HG02763 (cell line): ENCODE measurements around the gene CRISP2.
"Not testable (repeated sequence)": the region's sequence is repeated elsewhere in the genome, so short reads cannot be mapped to it uniquely, and the experiment has no call there.

Experiments
- ATAC-seq: cut with Tn5 transposase; IDR thresholded peaks from one replicate; pipeline ENCODE4 v1.9.1; 2021; ENCODE audit warnings: mild to moderate bottlenecking, moderate library complexity; ENCODE audit not compliant: unreplicated experiment

Gene CRISP2, protein sequence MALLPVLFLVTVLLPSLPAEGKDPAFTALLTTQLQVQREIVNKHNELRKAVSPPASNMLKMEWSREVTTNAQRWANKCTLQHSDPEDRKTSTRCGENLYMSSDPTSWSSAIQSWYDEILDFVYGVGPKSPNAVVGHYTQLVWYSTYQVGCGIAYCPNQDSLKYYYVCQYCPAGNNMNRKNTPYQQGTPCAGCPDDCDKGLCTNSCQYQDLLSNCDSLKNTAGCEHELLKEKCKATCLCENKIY

DNA sequence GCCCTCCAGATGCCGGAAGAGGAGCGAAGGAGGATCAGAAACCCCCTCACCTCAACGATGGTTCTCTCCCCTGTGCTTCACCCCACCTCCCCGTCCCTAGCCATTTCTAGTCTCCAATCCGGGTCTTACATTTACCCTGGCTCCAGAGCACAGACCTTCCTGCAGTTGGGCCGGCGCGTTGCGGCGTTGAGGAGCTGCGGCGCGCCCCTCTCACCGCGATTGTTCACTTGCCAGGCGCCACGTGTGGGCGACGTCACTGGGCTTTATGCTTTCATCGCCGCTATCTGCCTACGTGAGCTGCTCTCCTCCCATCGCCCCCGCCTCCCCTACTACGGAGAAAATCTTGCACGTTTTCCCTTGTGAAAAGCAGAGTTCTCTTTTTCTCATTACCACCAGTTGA is at the start of gene CRISP2:
Gene CRISP2 (minus strand): TSS at position 198 of the 400 bp plus-strand sequence. CDS start 4,347 bp downstream, outside the sequence.
- ATAC-seq = no peak

DNA sequence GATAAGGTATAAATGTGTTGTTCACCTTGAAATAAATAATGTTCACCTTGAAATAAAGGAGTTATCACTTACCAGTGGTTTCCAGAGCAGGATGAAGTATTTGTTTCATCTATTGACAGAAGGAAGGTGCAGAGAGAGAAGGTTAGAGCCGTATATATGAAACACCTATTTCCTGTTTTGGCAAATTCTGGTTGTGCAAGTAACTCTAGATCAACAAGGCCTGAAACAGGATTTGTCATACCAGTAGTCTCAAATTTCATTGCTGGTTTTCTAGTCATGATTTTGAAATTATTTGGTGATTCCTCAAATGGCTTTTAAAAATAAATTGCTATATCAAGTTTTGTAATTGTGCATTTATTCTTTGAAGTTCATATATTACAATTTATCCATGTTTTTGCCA is 30.9 kb upstream of the CRISP2 start, which contains the start of gene CRISP3:
Gene CRISP3 (minus strand): TSS at position 130 of the 400 bp plus-strand sequence. CDS start 21 bp downstream, at position 109.
- ATAC-seq = no peak

- ATAC-seq = no peak
These were observed 30.1 kb upstream of the CRISP2 start for GRCh38 chr6:49743429-49743828.

GRCh38 chr6:49739423-49739822 is 26.1 kb upstream of the CRISP2 start:
- no peak for ATAC-seq

- ATAC-seq = no peak
These were observed 22.7 kb upstream of the CRISP2 start for GRCh38 chr6:49736017-49736508.

DNA sequence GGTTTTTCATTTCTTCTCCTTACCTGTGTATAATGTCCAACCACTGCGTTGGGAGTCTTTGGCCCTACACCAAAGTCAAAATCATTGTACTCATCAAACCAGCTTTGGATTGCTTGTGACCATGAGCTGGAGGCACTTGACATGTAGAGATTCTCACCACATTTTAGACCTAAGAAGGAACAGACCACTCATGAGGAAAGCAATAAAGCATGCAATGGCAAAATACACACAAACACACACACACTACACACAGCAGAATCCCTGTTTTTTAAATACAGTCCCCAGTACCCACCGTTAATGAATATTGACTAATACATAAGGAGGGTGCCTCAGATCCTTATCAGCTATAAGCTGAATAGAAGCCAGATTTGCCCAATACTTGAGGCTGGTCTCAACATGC is 20.3 kb upstream of the CRISP2 start:
- ATAC-seq = no peak

DNA sequence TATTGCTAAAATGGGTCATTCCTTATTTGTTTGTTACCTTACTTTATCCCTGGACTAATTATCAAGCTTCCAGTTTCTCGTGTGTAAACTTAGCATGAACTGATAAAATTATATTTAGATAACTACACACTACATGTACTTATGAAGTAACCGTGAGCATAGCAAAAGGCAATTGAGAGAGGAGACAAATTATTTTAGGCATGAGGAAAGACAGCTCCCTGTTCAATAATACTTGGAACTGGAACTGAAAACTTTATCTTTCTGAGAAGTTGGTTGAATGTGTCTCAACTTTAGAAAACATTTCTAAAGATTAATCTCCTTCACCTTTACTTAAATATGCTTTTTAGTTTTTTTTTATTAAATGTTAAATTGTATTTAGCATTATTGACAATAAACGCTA is 19.4 kb upstream of the CRISP2 start:
- ATAC-seq = no peak

GRCh38 chr6:49730251-49730650 is 16.9 kb upstream of the CRISP2 start:
- no peak for ATAC-seq

- ATAC-seq = not testable (repeated sequence)
These were observed 10.6 kb upstream of the CRISP2 start for GRCh38 chr6:49723917-49724316.

GRCh38 chr6:49721297-49721696 is 8.0 kb upstream of the CRISP2 start:
- ATAC-seq = no peak

- ATAC-seq = no peak
These were observed 7.0 kb upstream of the CRISP2 start for GRCh38 chr6:49720372-49720771.

DNA sequence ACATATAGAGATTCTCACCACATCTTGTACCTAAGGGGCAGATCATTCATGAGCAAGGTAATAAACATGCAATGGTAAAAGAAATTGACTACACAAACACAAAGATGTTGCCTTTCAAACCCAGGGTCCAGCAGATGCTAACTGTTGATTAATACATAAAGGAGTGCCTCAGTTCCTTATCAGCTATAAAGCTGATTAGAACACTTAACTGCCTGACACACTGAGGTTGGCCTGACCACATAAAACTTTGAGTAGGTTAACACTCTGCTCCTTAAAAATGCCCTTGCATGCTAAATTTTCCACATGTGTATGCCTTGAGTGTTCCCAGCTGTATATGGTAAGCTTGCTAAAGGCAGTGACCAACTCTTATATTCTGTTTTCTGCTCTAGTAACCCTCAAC is 14.9 kb downstream of the CRISP2 start:
- no peak for ATAC-seq

DNA sequence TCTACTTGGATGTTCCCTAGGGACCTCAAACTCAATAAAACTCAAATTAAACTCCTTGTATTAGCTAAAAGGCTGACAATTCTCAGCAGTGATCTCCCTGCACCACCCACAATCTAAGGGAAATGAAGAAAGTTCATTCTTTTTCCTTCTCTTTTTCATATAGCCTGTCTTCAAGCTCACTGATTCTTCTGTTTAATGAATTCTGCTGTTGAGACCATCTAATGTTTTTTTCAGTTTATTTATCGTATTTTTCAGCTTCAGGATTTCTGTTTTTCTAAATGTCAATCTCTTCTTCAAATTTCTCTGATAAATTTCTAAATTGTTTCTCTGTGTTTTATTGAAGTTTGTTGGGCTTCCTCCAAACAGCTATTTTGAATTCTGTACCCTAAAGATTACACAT is 19.8 kb downstream of the CRISP2 start:
- ATAC-seq = no peak

DNA sequence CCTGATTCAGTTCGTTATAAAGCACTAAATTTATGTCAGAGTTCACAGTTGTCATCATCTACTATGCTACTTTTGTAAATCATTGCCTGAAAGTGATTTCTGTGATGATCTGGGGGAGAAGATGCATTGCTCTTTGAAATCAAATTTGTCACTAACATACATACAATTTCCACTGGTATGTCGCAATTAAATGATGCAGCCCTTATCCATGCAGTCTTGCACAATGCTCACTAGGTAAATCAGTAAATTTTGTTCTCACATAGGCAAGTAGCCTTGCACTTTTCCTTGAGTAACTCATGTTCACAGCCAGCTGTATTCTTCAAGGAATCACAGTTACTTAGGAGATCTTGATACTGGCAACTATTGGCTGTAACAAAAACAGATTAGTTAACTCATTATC is 20.8 kb downstream of the CRISP2 start:
- no peak for ATAC-seq

- ATAC-seq = no peak
These were observed 36.6 kb downstream of the CRISP2 start for GRCh38 chr6:49676671-49677281.

DNA sequence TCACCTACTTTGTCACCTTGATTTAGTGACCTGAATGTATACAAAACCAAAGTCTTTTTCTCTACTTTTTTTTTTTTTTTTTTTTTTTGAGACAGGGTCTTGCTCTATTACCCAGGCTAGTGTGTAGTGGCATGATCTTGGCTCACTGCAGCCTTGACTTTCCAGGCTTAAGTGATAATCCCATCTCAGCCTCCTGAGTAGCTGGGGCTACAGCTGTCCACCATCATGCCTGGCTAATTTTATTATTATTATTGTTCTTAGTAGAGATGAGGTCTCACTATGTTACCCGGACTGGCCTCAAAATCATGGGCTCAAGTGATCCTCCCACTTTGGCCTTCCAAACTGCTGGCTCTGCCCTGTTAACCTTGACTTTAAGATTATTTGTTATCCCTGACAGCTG is 37.5 kb downstream of the CRISP2 start:
- no peak for ATAC-seq

- ATAC-seq = no peak
These were observed 45.2 kb downstream of the CRISP2 start for GRCh38 chr6:49668083-49668511.

DNA sequence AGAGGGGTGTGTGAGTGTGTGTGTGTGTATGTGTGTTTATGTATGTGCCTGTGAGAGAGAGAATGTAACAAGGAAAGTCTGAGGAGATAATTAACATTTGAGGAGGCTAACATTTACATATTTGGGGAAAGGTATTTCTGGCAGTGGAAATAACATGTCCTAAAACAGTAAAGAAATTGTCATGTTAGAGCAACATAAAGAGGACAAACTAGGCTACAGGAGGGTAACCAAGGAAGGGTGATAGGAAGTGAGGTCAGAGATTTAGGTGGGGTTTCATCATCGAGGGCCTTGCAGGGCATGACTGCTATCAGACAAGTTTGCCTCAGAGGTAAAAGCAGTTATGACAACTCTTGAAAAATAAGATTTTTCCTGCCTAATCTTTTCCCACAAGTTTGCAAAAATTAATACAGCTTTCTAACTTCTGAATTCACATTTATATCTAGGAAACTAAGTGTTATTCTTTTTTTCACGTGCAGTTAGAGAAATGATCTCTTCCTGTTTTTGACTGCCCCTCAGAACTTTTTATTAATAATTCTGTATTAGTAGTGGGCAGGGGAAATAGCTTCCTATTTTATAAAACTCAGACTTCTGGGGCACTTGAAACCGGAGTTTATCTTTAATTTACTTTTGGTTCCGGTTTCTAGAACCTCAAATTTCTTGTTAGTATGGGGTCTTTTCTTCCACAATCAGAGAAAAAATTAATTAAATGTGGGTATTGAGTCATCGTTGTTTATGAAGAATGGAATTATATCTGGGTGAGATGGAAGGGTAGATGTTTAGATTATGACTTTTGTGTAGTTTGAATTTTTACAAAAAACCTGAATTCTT is 46.2 kb downstream of the CRISP2 start:
- no peak for ATAC-seq

- ATAC-seq = no peak
These were observed 46.9 kb downstream of the CRISP2 start for GRCh38 chr6:49666480-49666879.

GRCh38 chr6:49664817-49665216 is 48.5 kb downstream of the CRISP2 start:
- no peak for ATAC-seq

GRCh38 chr6:49664054-49664453 is 49.3 kb downstream of the CRISP2 start:
- not testable (repeated sequence) for ATAC-seq

GRCh38 chr6:49662892-49663261 is 50.5 kb downstream of the CRISP2 start:
- ATAC-seq = no peak
